H9 (cell line): ENCODE data around the gene TENM3. TPM values are rescaled to one million over a fixed set of nuclear protein-coding genes. Genes with fewer than 3 reads are reported as not detected.

ENCODE experiments used
- DNase-seq: peaks from one replicate; pipeline ENCODE4 v3.0.0-alpha.2; 2017
- H2AFZ ChIP-seq: one replicate; pipeline ENCODE4 v1.6.1; 2013; ENCODE audit warnings: mild to moderate bottlenecking, low read length, control low read depth, moderate library complexity
- H2AK5ac ChIP-seq: 2 replicates; pipeline ENCODE4 v1.6.1; 2013; ENCODE audit warnings: low read length, control low read depth, mixed read lengths; ENCODE audit not compliant: insufficient read length
- H2BK120ac ChIP-seq: one replicate; pipeline ENCODE4 v1.6.1; 2013; ENCODE audit warnings: low read depth, mild to moderate bottlenecking, low read length, control low read depth, inconsistent platforms; ENCODE audit not compliant: poor library complexity, severe bottlenecking
- H2BK12ac ChIP-seq: 2 replicates; pipeline ENCODE4 v1.6.1; 2013; ENCODE audit warnings: low read length, control low read depth, mixed read lengths, low read depth; ENCODE audit not compliant: insufficient read length
- H2BK15ac ChIP-seq: 2 replicates; pipeline ENCODE4 v1.6.1; 2013; ENCODE audit warnings: low read depth, low read length, control low read depth
- H2BK20ac ChIP-seq: one replicate; pipeline ENCODE4 v1.6.1; 2013; ENCODE audit warnings: low read depth, mild to moderate bottlenecking, low read length, control low read depth, inconsistent platforms; ENCODE audit not compliant: poor library complexity, severe bottlenecking
- H2BK5ac ChIP-seq: 2 replicates; pipeline ENCODE4 v1.6.1; 2013; ENCODE audit warnings: low read length, control low read depth, mixed read lengths; ENCODE audit not compliant: insufficient read length
- H3K14ac ChIP-seq: 2 replicates; pipeline ENCODE4 v1.6.1; 2013; ENCODE audit warnings: low read length, control low read depth; ENCODE audit not compliant: insufficient read depth
- H3K18ac ChIP-seq: 2 replicates; pipeline ENCODE4 v1.6.1; 2013; ENCODE audit warnings: low read depth, mild to moderate bottlenecking, mixed read lengths, low read length, control low read depth; ENCODE audit not compliant: insufficient read length
- H3K23ac ChIP-seq: 2 replicates; pipeline ENCODE4 v1.6.1; 2013; ENCODE audit warnings: low read length, control low read depth, mixed read lengths, low read depth; ENCODE audit not compliant: insufficient read length
- H3K23me2 ChIP-seq: 2 replicates; pipeline ENCODE4 v1.6.1; 2013; ENCODE audit warnings: low read depth, mild to moderate bottlenecking, mixed read lengths, low read length, control low read depth; ENCODE audit not compliant: insufficient read length, poor library complexity, severe bottlenecking
- H3K27ac ChIP-seq: 2 replicates; pipeline ENCODE4 v1.5.1; 2013; ENCODE audit warnings: low read length, control low read depth, mixed read lengths, low read depth; ENCODE audit not compliant: insufficient read length
- H3K27me3 ChIP-seq: 2 replicates; pipeline ENCODE4 v1.6.1; 2013; ENCODE audit warnings: low read length, control low read depth, inconsistent platforms; ENCODE audit not compliant: insufficient read depth
- H3K4ac ChIP-seq: 2 replicates; pipeline ENCODE4 v1.6.1; 2013; ENCODE audit warnings: low read depth, mild to moderate bottlenecking, control low read depth, inconsistent platforms, low read length, moderate library complexity
- H3K4me1 ChIP-seq: 2 replicates; pipeline ENCODE4 v1.6.1; 2013; ENCODE audit warnings: low read length, control low read depth, inconsistent platforms; ENCODE audit not compliant: insufficient read depth
- H3K4me2 ChIP-seq: 2 replicates; pipeline ENCODE4 v1.6.1; 2013; ENCODE audit warnings: low read length, control low read depth, mixed read lengths; ENCODE audit not compliant: insufficient read length, insufficient read depth
- H3K56ac ChIP-seq: 2 replicates; pipeline ENCODE4 v1.6.1; 2013; ENCODE audit warnings: low read depth, mild to moderate bottlenecking, mixed read lengths, low read length, control low read depth; ENCODE audit not compliant: insufficient read length
- H3K79me1 ChIP-seq: 2 replicates; pipeline ENCODE4 v1.6.1; 2013; ENCODE audit warnings: low read depth, mild to moderate bottlenecking, moderate library complexity, low read length, control low read depth, inconsistent platforms; ENCODE audit not compliant: insufficient read depth, poor library complexity, severe bottlenecking
- H3K79me2 ChIP-seq: 2 replicates; pipeline ENCODE4 v1.6.1; 2013; ENCODE audit warnings: low read length, control low read depth, inconsistent platforms; ENCODE audit not compliant: insufficient read depth
- H3K9ac ChIP-seq: 2 replicates; pipeline ENCODE4 v1.6.1; 2013; ENCODE audit warnings: low read length, control low read depth, mixed read lengths; ENCODE audit not compliant: insufficient read length; ENCODE audit errors: extremely low read depth
- H3K9me3 ChIP-seq: one replicate; pipeline ENCODE4 v1.6.1; 2013; ENCODE audit warnings: low read depth, low read length, inconsistent platforms; ENCODE audit not compliant: control insufficient read depth
- H3T11ph ChIP-seq: one replicate; pipeline ENCODE4 v1.6.1; 2013; ENCODE audit warnings: mild to moderate bottlenecking, low read length, control low read depth, inconsistent platforms
- H4K20me1 ChIP-seq: one replicate; pipeline ENCODE4 v1.6.1; 2013; ENCODE audit not compliant: control insufficient read depth, insufficient read length, insufficient read depth
- H4K5ac ChIP-seq: 2 replicates; pipeline ENCODE4 v1.6.1; 2013; ENCODE audit warnings: low read depth, mild to moderate bottlenecking, mixed read lengths, low read length, control low read depth; ENCODE audit not compliant: insufficient read length
- H4K8ac ChIP-seq: replicated peaks from 2 replicates; pipeline ENCODE4 v1.6.1; 2013; ENCODE audit warnings: low read length, control low read depth, mixed read lengths, low read depth; ENCODE audit not compliant: insufficient read length
- H4K91ac ChIP-seq: 2 replicates; pipeline ENCODE4 v1.6.1; 2013; ENCODE audit warnings: low read depth, mild to moderate bottlenecking, moderate library complexity, mixed read lengths, low read length, control low read depth; ENCODE audit not compliant: insufficient read length
- H3K27ac Mint-ChIP-seq, 3 experiments: 2 replicates in 2 of 3; 3 replicates in 1 of 3; pipeline ENCODE4 v1.8.0; 2020 to 2021; ENCODE audit warnings: mixed read lengths in 3 of 3, mild to moderate bottlenecking in 1 of 3, moderate library complexity in 1 of 3
- H3K27me3 Mint-ChIP-seq: 2 replicates; pipeline ENCODE4 v1.8.0; 2021; ENCODE audit warnings: low read depth, mild to moderate bottlenecking, moderate library complexity, mixed read lengths
- H3K36me3 Mint-ChIP-seq, 3 experiments: 2 replicates in 2 of 3; 3 replicates in 1 of 3; pipeline ENCODE4 v1.8.0; 2020 to 2021; ENCODE audit warnings: low read depth in 3 of 3, mixed read lengths in 3 of 3; ENCODE audit not compliant: insufficient read depth in 1 of 3
- H3K4me1 Mint-ChIP-seq, 2 experiments: 2 replicates each; pipeline ENCODE4 v1.8.0; 2020; ENCODE audit warnings: mixed read lengths in 2 of 2
- H3K4me3 Mint-ChIP-seq, 2 experiments: 2 replicates in 1 of 2; 3 replicates in 1 of 2; pipeline ENCODE4 v1.8.0; 2020 to 2021; ENCODE audit warnings: mild to moderate bottlenecking in 2 of 2, mixed read lengths in 2 of 2, moderate library complexity in 1 of 2
- H3K9me3 Mint-ChIP-seq, 2 experiments: 2 replicates in 1 of 2; 3 replicates in 1 of 2; pipeline ENCODE4 v1.8.0; 2020; ENCODE audit warnings: mild to moderate bottlenecking in 2 of 2, mixed read lengths in 2 of 2, moderate library complexity in 1 of 2
- CTCF ChIP-seq: fragments of 200-600 bp; sonication (generic); conservative IDR thresholded peaks from 3 replicates; pipeline ENCODE4 v1.8.0; 2021; ENCODE audit warnings: antibody characterized with exemption, mild to moderate bottlenecking
- WGBS: extraction: QIAGEN DNeasy Blood & Tissue Kit; methylation state at CpG from one replicate; pipeline ENCODE4 v1.1.7; 2013; ENCODE audit warnings: missing lambda C conversion rate, low lambda C conversion rate, mixed read lengths; ENCODE audit not compliant: insufficient read length; ENCODE audit errors: extremely low coverage; 5-methylcytosine and 5-hydroxymethylcytosine counted together
- total RNA-seq: library from RNA; stranded (reverse); gene quantifications from 2 replicates; pipeline ENCODE4 v1.2.1, GENCODE V29; 2021

Gene TENM3
- total RNA-seq, 1 experiment from 2014 or later: 49.6 TPM

- no peaks in the 10 kb centered on the region for H3K79me2 ChIP-seq
- H3K14ac ChIP-seq: no peak overlapping the region
- H3K4ac ChIP-seq: no peak overlapping the region
- H3K4me1 ChIP-seq: peaks cover 6% of the 10 kb centered on the region; the same call in 1 of the 2 replicates
- no peak overlapping the region for H3K27ac ChIP-seq
- H2AFZ ChIP-seq: no peak overlapping the region
- TF ChIP-seq CTCF: no peak; the same call in 2 of the 3 replicates
- H2BK120ac ChIP-seq: no peak overlapping the region
- no peak overlapping the region for H4K5ac ChIP-seq
- no peak overlapping the region for H2BK5ac ChIP-seq
- DNase-seq: no peak
- peak overlapping the region in 2 of 3 experiments; percentile 0 to 11; a peak in 2 of 7 replicates for H3K27ac Mint-ChIP-seq
- H2BK15ac ChIP-seq: no peak overlapping the region
- H4K8ac ChIP-seq: no peak overlapping the region
- no peak overlapping the region for H3K4me3 Mint-ChIP-seq
- WGBS: no CpG with 5 or more reads among the region's 3 CpGs
- peaks cover 3 to 5% (median 4%) of the 10 kb centered on the region in 3 experiments for H3K36me3 Mint-ChIP-seq
- no peak overlapping the region for H2AK5ac ChIP-seq
- H3K4me1 Mint-ChIP-seq: peaks cover 15 to 18% of the 10 kb centered on the region in 2 experiments
- no peak overlapping the region for H4K91ac ChIP-seq
- peaks cover 2 to 3% of the 10 kb centered on the region in 2 experiments; a peak in 4 of 5 replicates for H3K9me3 Mint-ChIP-seq
- no peak overlapping the region for H3T11ph ChIP-seq
- no peak overlapping the region for H3K9ac ChIP-seq
- H2BK20ac ChIP-seq: no peak overlapping the region
- no peaks in the 10 kb centered on the region for H3K9me3 ChIP-seq
- H3K27me3 ChIP-seq: no peaks in the 10 kb centered on the region
- no peak overlapping the region for H3K23ac ChIP-seq
- no peaks in the 10 kb centered on the region for H3K79me1 ChIP-seq
- no peaks in the 10 kb centered on the region for H3K23me2 ChIP-seq
- H3K4me2 ChIP-seq: no peak overlapping the region
- H3K27me3 Mint-ChIP-seq: no peaks in the 10 kb centered on the region; the same call in 1 of the 2 replicates
- no peaks in the 10 kb centered on the region for H4K20me1 ChIP-seq
- no peak overlapping the region for H2BK12ac ChIP-seq
- no peak overlapping the region for H3K56ac ChIP-seq
- no peak overlapping the region for H3K18ac ChIP-seq
These were observed 77.4 kb downstream of the TENM3 start for GRCh38 chr4:182320580-182320979.
